ENCODE data around the gene GDF10. TPM values are rescaled to one million over a fixed set of nuclear protein-coding genes. Genes with fewer than 3 reads are reported as not detected.

The GDF10 gene
- total and polyA plus RNA-seq, 2 donors (not counting 3 experiments of a cell fraction or from before 2014, with no cell fraction given) = not detected

- no peaks in the 10 kb centered on the region for H3K9me3 ChIP-seq (replicated peaks; ENCODE audit: control insufficient read depth, insufficient read depth, low read length)
- intact Hi-C loops (cut with micrococcal nuclease) (no loop called here), dilution Hi-C loops (cut with MboI; ENCODE audit: extremely low pct_ligation_motif_present, low sequenced_read_pairs) (no loop called here)
- peaks cover 2 to 4% of the 10 kb centered on the region in 2 experiments for H3K27me3 ChIP-seq (ENCODE audit: control insufficient read depth in 2 of 2, insufficient read depth in 2 of 2, low read length in 2 of 2)
- no peak for TF ChIP-seq CTCF (IDR thresholded peaks at IDR 0.05; ENCODE audit: extremely low read depth in 1 of 2, insufficient read depth in 1 of 2, low read depth in 1 of 2, low read length in 2 of 2)
- no peak for TF ChIP-seq EZH2 (IDR thresholded peaks at IDR 0.05; ENCODE audit: borderline replicate concordance, low read depth, low read length, severe bottlenecking)
- no peak for TF ChIP-seq JUN (IDR thresholded peaks at IDR 0.05; ENCODE audit: borderline replicate concordance, insufficient read depth, insufficient read length, low read depth)
- TF ChIP-seq FOS (IDR thresholded peaks at IDR 0.05; ENCODE audit: borderline replicate concordance, insufficient read depth, low read length) = no peak
- no peak for TF ChIP-seq POLR2AphosphoS5 (IDR thresholded peaks at IDR 0.05; ENCODE audit: insufficient read depth, low read depth, low read length)
- TF ChIP-seq POLR2A (IDR thresholded peaks at IDR 0.05; ENCODE audit: low read depth, low read length) = no peak
- no peak for TF ChIP-seq GATA2 (IDR thresholded peaks at IDR 0.05; ENCODE audit: insufficient read depth, insufficient read length, low read depth, low read length)
- no peak for TF ChIP-seq MAX (IDR thresholded peaks at IDR 0.05; ENCODE audit: insufficient read depth, insufficient read length)
- TF ChIP-seq MYC (IDR thresholded peaks at IDR 0.05; ENCODE audit: low read depth, low read length) = no peak
- POLR2A ChIA-PET = no interaction called here
- no peaks in the 10 kb centered on the region for H3K9me1 ChIP-seq (replicated peaks; ENCODE audit: control insufficient read depth, extremely low read depth, insufficient read depth, low read length)
- no peaks in the 10 kb centered on the region for H4K20me1 ChIP-seq (replicated peaks; ENCODE audit: control insufficient read depth, extremely low read depth, insufficient read depth, low read length)
- H3K79me2 ChIP-seq (ENCODE audit: control insufficient read depth, insufficient read depth, low read length) = no peaks in the 10 kb centered on the region
- CTCF ChIA-PET = no interaction called here
- FAIRE-seq (no peak), DNase-seq (ENCODE audit: low read depth, low spot score) (no peak)
- H3K4me2 ChIP-seq (ENCODE audit: insufficient read depth, low read length) = no peak overlapping the region
- no peak overlapping the region for H3K9ac ChIP-seq (replicated peaks; ENCODE audit: extremely low read depth, insufficient read depth, low read length)
- no peak overlapping the region for H3K27ac ChIP-seq (ENCODE audit: insufficient read depth, low read depth, low read length)
- no peaks in the 10 kb centered on the region for H3K4me1 ChIP-seq (ENCODE audit: control insufficient read depth, extremely low read depth, insufficient read depth, low read length)
- H3K36me3 ChIP-seq (ENCODE audit: control insufficient read depth in 2 of 2, extremely low read depth in 1 of 2, insufficient read depth in 2 of 2, low read length in 2 of 2) = no peaks in the 10 kb centered on the region
- no peak overlapping the region for H3K4me3 ChIP-seq (replicated peaks in 1 of 3; ENCODE audit: insufficient read depth in 1 of 3, low read depth in 1 of 3, low read length in 3 of 3)
- BruUV-seq (replicated peaks) = no TSS peak
- no peak overlapping the region for H2AFZ ChIP-seq (ENCODE audit: low read depth, low read length)
These were observed 9.7 kb upstream of the GDF10 start for GRCh38 chr10:47290338-47290737.
